NCI-H345 (cell line): ENCODE data around the gene PHACTR3.
A peak's percentile ranks its signal among the peaks of the same experiment; 100 is the strongest.

Source experiments
- DNase-seq: peaks from one replicate; lab custom pipeline; 2025; lab: John Stamatoyannopoulos, UW

Gene PHACTR3

DNA sequence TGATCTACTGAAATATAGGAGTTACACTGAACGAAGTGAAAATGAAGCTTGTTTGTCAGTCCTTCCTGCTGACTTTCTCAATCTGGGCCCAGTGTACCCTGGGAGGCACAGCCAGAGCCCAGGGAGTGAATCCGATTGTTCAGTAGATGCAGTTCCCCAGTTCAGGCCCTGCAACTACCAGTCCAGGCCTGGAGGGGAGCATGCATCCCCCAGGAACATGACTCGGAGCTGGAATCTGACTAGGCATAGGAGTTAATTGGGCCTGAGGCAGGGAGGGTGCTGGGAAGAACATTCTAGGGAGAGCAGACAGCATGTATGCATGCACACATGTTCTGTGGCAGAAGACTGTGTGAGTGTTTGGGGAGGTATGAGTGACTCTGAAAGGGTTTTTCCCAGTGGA lies 42.1 kb downstream of the PHACTR3 start:
- DNase-seq: no peak

DNA sequence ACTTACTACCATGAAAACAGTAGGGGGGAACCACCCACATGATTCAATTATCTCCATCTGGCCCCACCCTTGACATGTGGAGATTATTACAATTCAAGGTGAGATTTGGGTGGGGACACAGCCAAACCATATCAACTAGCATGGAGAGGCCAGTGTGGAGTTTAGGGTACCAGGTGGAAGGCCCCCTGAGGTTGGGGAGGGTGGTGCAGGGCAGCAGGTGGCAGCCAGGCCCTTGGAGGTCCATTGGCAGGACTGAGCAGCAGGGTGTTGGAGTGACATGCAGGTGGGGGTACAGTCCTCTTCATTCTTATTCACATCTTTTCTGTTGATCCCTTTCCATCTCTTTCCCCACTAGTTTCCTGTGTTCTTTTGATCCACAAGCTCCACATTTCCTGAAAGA lies 42.9 kb downstream of the PHACTR3 start:
- DNase-seq: no peak

DNA sequence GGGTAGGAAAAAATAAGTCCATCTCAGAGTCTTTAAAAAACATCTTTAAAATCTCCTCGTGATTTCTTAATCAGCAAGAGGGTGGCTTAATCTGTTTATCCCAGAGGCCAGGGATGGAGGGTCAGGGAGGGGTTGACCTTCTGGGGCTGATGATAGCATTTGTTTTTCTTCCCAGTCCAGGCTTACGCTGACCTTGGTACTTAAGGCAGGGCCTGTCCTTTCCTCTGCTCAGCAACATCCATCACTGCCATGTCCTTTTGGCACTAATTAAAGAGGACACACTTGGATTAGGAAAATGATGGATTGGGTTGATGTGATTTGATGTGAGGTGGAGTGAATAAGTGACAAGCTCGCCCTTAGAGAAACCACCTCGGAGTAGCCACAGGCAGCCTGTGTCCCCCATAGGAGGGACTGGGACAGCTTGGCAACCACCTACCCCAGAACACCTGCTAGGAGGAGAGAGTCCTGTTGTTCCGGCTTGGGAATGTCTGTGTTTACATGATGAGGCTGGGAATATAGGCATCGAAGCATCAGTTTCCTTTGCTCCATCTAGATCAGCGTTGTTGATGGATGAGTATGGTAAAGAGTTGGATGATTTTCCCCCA lies 44.2 kb downstream of the PHACTR3 start:
- DNase-seq: no peak

DNA sequence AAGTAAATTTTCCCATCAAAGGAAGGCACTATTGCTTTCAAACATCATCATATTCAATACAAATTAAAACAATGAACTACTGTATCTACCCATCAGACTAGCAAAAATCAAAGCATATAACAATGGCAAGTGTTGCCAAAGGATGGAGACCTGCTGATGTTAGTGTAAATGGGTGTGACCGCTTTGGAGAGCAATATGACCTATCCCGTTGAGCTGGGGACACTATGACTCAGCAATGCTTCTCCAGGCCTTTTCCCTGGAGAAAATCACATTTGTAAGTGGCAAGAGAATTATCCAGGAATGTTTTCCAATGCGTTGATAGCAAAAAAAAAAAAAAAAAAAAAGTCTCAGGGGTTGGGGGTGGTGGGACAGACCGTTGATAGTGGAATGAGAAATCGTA lies 46.1 kb downstream of the PHACTR3 start:
- no peak for DNase-seq

DNA sequence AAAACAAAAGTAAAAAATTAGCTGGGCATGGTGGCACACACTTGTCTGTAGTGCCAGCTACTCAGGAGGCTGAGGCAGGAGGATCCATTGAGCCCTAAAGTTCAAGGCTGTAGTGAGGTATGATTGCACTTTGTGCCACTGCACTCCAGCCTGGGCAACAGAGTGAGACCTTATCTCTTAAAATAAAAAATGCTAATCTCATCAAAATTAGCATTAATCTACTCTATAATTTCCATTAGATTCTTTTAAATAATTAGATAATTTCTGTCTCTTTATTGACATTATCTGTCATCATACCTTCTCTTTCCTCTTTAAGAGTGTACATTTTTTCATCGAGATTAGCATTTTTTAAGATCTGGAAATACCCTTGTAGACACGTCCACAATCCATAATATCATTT lies 48.0 kb downstream of the PHACTR3 start:
- no peak for DNase-seq

DNA sequence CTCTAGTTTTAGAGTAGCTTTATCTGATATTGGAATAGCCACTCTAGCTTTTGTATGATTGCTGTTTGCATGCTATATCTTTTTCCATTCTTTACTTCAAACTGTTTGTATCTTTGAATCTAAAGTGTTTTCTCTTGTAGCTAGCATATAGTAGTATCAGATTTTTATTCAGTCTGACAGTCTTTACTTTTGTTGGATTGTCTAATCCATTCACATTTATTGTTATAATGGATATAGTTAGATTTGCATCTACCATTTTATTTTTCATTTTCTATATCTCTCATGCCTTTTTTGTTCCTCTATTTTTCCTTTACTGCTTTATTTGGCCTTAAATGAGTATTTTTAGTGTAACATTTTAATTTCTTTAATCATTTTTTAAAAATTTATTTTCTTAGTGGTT lies 52.1 kb downstream of the PHACTR3 start:
- DNase-seq: no peak

DNA sequence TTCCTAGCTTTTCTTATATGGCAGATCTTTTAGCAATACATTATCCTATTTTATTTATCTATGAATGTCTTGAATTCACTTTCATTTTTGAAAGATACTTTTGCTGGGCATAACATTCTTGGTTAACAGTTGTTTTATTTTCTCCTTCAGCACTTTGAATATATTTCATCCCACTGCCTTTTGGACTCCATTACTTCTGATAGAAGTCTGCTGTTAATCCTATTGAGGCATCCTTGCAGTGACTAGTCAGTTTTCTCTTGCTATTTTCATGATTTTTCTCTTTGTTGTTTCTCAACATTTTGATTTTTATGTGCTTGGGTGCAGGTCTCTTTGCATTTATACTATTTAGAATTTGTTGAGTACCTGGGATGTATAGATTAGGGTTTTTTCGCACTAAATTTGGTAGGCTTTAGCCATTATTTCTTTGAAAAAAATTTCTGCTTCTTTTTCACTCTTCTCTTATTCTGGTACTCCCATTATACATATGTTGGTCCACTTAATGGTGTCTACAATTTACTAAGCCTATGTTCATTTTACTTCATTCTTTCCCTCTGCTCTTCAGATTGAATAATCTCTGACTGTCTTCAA lies 53.2 kb downstream of the PHACTR3 start:
- DNase-seq: no peak

DNA sequence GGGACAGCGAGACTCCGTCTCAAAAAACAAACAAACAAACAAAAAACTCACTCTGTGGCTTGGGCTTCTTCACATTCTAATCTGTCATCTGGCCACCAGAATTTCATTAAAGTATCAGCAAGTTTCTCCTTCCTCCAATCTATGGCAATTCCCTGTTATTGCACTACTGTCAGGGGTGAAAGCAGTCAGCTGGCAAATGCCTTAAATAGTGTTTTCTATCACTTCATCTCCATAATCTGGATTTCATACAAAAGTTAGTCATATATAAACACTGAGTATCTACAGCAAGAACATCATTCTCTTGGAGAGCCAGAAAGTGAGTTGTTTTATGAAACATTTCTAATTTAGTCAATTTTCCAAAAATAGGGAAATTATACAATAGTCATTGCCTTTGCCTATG lies 56.1 kb downstream of the PHACTR3 start:
- no peak for DNase-seq

DNA sequence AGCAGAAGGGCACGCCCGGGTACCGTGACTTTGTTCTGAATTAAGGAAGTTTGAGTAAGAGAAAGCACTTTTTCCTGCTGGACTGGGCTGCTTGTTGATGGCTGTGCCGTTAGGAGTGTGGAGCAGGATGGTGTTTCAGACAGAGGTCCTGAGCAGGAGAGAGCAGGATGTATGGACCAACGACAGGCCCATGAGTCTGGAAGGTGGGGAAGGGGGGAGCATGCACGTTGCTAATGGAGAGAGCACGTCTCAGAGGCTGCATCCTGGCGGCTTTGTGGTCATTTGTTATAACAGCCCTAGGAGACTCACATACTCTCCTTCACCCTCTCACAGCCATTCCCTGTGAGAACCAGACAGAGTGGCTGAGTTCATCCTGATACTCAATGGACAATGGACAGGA lies 56.8 kb downstream of the PHACTR3 start:
- DNase-seq: no peak

DNA sequence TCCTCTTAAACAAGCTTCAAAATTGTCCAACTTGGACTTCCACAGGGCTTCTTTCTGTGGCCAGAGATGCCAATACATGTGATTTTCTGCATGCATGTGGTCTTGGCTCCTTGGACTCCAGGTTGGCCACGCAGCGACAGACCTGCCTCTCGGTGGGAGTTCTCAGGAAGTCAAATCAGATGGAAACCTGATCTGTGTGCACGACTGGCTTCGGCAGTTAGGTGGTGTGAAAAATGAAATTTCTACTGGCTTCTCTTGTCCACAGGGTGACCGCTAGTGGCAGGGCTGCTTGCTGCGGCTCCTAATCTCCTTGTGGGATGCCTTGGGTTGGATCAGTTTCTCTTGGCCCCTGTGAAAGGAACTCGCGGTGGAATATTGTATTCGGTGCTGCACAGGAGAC lies 57.3 kb downstream of the PHACTR3 start:
- DNase-seq: no peak

DNA sequence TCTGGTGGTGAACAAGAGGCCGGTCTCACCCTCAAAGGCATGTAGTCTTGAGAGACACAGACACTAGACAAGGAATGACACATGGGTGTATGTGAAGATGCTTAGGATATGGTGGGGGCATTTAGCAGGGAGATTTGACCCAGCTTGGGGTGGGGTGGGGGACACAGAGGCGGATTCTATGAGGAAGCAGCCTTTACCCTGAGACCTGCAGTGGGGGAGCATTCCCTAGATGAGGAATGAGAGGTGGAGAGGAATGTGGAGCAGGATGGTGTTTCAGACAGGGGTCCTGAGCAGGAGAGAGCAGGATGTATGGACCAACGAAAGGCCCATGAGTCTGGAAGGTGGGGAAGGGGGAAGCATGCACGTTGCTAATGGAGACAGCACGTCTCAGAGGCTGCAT lies 57.8 kb downstream of the PHACTR3 start:
- DNase-seq: no peak

DNA sequence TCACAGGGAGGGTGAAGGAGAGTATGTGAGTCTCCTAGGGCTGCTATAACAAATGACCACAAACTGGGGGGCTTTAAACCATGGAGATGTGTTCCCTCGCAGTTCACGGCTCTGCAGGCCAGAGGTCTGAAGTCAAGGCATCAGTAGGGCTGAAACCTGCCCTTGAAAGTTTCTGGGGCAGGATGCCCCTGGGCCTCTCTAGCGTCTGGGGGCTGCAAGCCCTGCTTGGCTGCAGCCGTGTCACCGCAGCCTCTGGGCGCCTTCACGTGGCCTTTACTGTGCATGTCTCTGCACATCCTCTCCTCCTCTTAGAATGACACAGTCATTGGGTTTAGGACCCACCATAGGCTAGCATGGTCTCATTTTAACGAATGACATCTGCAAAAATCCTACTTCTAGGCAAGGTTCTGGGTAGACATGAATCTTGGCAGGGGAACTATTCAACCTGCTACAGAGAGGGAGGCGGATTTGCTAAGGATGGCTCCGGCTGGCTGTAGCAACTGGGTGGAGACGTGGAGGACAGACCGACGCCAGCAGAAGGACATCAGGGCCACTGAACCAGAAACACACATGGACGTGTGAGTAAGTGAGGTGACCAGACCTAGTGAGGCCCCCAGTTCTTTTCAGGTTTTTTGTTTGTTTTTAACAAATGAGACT lies 58.6 kb downstream of the PHACTR3 start:
- no peak for DNase-seq

DNA sequence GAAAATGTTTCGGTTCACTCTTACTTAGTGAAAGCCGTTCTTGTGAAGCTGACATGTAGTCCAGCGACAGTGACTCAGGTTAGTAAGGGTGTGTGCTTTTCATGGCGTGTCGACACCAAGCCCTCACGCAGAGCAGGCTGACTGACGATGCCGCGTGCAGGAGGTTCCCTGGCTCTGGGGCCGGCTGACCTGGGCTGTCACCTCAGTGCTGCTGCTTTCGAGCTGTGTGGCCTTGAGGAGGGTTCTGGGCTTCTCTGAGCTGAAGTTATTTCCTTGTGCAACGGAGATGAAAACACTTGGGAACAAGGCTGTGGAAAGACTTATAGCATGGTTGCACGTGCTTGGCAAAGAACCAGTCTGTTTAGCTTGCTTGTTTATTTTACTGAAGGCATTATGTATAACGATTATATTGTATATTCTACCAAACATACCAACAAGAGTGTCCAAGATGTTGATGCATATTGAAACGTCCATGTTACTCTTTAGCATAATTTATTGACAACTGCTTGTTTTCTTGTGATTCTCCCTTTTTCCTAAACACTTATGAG lies 59.2 kb downstream of the PHACTR3 start:
- no peak for DNase-seq

DNA sequence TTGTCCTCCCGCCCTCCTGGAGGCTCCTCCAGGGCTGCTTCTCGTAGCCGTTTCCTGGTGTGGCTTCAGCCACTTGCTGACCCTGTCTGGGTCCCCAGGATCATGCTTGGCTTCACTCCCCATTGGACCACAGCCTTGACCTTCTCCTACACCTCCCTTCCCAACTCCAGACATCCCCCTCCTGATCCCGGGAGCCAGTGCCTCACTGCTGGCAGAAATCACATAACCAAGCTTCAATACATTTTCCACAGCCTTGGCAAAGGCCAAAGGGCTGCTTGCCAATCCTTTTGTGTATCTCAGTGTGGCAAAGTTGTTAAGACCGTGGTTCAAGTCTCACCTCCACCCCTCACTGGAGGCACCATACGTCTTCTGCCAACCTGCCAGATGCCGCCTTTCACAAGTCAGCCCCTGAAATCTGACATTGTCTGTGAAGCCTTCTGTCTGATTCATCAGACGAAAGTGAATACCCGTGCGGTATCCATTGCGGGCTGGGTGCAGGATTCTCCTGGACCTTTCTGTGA lies 60.1 kb downstream of the PHACTR3 start:
- no peak for DNase-seq

DNA sequence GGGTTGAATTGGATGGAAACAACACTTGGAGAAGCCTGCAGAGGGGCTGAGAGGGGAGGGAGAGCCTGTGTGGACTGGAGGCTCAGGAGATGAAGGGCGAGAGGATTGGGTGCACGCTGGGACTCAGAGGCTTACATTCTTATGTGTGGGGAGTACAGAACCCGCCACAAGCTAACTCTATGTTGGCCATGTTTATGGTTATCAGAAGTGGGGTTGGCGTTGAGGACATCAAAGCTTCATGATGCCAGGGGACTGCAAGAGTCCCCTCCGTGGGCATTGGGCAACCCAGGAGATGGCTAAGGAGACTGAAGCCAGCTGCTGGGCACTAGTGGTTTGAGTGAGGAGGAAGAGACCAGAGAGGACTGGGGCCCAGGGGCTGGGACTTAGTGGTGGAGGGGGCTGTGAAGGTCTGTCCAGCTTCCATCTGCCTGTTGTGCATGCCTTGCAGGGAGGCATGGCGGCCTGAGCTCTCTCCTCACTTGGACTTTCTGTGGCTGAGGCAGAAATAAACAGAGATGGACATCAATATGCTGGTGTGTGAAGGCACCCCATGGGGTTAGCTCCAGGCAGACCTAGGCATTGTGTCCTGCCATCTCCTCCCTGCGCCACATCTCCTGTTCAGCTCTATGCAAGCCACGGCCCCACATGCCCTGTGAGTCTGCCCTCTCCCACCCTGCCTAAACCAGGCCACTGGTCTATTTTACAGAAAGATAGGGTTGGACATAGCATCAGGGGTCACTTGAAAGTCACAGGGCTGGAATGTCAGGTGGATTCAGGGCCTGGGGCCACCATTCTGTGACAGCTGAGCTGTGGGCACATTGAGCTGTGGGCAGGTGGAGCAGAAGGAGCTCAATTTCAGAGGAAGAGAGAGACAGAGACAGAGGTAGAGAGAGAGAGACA lies 61.6 kb downstream of the PHACTR3 start:
- no peak for DNase-seq

DNA sequence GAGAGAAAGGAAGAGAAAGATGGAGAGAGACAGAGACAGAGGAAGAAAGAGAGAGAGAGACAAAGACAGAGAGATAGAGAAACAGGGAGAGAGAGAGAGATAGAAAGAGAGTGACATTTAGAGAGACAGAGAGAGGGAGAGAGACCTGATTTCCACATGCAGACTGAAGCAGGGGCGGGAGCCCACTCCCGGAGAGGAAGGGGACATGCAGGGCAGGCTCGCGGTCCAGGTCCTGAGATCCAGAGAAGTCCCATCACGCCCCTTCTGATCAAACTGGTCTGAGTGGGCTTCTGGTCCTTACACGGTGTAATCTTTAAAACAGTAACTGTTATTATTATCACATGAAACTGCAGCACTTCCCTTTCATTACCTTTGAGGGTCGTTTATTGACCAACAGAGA lies 62.2 kb downstream of the PHACTR3 start:
- DNase-seq: no peak

DNA sequence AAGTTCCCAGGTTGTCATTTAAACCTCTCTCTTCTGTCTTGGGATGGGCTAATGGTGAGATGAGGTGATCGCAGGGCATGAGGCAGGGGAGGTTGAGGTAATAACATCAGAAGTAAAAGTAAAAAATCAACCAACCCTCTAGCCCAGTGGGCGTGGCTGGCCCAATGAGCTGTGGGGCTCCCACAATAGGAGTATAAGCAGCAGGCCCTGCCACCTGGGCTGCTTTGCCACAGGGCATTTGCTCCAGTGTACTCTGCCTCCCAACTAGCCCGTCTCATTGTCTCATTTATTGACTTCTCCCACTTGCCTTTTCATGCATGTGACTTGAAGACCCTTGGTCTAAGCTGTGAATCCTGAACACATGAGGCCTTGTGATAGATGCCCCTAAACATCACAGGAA lies 62.8 kb downstream of the PHACTR3 start:
- peak; percentile 1 for DNase-seq

DNA sequence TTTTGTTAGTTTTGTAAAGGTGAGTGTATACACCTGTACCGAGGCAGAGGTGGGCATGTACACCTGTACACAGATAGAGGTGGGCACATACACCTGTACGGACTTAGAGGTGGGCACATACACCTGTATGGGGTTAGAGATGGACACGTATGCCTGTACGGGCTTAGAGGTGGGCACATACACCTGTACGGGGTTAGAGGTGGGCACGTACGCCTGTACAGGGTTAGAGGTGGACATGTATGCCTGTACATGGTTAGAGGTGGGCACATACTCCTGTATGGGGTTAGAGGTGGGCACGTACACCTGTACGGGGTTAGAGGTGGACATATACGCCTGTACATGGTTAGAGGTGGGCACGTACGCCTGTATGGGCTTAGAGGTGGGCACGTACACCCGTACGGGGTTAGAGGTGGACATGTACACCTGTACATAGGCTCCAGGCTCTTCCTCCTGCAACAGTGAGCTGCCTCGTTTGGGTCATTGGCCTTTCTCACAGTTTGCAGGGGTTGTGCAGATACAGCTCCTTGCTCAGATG lies 63.7 kb downstream of the PHACTR3 start:
- DNase-seq: no peak

DNA sequence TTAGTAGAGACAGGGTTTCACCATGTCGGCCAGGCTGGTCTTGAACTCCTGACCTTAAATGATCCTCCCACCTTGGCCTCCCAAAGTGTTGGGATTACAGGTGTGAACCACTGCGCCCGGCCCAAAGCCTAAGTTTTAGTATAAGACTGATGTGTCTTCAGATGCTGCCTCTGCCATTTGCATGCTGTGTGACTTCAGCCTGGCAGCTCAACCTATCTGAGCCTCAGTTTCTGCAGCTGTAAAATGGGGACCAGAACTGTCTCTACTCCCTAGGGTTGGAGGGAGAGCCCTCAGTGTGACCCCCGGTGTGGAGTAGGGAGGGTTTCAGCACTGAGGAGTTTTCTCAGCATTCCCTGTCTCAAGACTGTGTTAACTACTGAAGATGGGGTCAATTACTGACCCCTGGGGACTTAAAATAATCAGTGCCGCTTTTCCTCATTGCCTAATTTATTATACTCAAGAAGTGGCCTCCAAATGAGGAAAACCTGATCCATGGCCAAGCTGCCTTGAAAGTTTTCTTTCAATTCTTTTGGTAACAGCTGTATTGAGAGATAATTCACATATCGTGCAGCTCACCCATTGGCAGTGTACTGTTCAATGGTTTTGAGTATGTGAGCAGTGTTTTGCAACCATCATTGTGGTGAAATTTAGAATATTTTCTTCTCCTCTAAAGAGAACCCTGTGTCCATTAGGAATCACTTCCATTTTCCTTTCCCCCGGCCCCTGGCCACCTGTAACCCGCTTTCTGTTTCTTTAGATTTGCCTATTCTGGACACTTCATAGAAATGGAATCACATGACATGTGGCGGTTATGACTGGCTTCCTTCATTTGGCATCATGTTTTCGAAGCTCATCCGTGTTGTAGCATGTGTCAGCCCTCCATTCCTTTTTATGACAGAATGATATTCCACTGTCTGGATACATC lies 64.8 kb downstream of the PHACTR3 start:
- no peak for DNase-seq

DNA sequence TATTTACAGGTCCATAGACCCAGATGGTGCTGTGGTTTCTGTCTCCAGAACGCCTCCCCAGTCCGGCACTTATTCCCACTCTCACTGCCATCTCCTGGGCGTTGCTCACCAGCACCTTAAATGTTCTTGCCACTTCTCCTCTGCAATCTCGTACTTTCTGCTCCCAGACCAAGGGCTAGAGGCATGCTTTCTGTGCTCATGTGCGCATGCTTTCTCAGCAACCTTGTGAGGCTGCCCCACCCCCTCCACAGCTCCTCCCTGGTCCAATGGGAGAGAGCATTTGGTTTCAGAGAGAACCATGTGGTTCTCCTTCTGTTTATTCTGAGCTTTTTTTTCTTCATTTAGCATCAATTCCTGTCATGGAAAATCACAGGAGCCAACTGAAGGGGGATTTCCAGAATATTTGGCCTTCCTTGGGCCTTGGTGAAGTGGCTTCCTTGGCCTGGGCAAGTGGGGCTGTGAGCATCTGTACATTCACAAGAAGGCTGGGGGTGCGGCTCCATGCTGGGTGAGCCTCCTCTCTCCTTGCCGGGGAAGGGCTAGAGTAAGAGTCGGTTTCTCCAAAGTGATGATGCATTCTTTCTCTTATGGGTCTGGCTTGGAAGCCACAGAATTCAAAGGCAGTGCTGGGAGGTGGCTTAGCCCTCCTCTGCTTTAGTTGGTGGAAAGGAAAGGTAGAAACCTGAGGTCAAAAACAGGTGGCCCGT lies 66.6 kb downstream of the PHACTR3 start:
- no peak for DNase-seq
